ENCODE data around the gene TRIM56. TPM values are rescaled to one million over a fixed set of nuclear protein-coding genes. Genes with fewer than 3 reads are reported as not detected.

Gene TRIM56
- total and polyA plus RNA-seq, 9 of the 15 experiments (the other 6 are each of a cell fraction or from before 2014, with no cell fraction given): 2.0 to 29.7 (median 11.6) TPM

DNA sequence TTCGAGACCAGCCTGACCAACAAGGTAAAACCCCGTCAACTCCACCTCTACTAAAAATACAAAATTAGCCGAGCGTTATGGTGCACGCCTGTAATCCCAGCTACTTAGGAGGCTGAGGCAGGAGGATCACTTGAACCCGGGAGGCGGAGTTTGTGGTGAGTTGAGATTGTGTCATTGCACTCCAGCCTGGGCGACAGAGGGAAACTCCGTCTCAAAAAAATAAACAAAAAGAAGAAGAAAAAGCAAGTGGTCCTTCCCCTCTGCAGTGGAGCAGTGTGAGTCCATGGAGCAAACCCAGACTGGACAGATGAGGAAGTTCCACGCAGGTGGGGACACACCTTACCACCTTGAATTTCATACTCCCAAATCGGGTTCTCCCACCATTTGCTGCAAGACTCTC is 28.6 kb downstream of the TRIM56 start (continued):
- TF ChIP-seq, protein P1, sequence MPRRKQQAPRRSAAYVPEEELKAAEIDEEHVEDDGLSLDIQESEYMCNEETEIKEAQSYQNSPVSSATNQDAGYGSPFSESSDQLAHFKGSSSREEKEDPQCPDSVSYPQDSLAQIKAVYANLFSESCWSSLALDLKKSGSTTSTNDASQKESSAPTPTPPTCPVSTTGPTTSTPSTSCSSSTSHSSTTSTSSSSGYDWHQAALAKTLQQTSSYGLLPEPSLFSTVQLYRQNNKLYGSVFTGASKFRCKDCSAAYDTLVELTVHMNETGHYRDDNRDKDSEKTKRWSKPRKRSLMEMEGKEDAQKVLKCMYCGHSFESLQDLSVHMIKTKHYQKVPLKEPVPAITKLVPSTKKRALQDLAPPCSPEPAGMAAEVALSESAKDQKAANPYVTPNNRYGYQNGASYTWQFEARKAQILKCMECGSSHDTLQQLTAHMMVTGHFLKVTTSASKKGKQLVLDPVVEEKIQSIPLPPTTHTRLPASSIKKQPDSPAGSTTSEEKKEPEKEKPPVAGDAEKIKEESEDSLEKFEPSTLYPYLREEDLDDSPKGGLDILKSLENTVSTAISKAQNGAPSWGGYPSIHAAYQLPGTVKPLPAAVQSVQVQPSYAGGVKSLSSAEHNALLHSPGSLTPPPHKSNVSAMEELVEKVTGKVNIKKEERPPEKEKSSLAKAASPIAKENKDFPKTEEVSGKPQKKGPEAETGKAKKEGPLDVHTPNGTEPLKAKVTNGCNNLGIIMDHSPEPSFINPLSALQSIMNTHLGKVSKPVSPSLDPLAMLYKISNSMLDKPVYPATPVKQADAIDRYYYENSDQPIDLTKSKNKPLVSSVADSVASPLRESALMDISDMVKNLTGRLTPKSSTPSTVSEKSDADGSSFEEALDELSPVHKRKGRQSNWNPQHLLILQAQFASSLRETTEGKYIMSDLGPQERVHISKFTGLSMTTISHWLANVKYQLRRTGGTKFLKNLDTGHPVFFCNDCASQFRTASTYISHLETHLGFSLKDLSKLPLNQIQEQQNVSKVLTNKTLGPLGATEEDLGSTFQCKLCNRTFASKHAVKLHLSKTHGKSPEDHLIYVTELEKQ (CRISPR knock-in tag; IDR thresholded peaks at IDR 0.05): no peak
- TF ChIP-seq ESRRA (IDR thresholded peaks at IDR 0.05; ENCODE audit: borderline replicate concordance, low read depth): no peak
- TF ChIP-seq CBX1 (IDR thresholded peaks at IDR 0.05; ENCODE audit: low read depth): no peak
- no peak for TF ChIP-seq ESRRB (CRISPR knock-in tag; IDR thresholded peaks at IDR 0.05; ENCODE audit: borderline replicate concordance)
- TF ChIP-seq DACH1 (IDR thresholded peaks at IDR 0.05; ENCODE audit: partially characterized antibody): no peak
- TF ChIP-seq ZNF316 (IDR thresholded peaks at IDR 0.05): no peak
- TF ChIP-seq U2AF2 (optimal IDR thresholded peaks at IDR 0.05; ENCODE audit: low read depth, low read length): no peak

DNA sequence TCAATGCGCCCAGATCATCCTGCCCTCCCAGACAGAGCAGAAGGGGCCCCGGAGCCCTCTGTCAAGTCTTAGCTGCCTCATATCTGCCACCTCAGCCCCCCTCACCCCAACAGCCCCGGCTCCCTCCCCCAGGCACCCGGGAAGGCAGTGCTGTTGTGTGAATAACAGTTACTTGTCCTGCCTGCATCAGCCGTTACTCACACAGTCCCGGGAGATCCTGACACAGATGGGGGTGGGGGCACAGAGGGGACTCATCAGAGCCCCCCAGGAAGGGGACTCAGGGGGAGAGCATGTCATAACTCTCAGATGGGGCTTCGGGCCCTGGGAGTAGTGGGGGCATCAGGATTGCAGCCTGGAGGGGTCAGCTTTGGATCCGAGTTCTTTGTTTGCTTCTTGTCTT is 29.2 kb downstream of the TRIM56 start:
- FAIRE-seq (no peak), ATAC-seq (no peak), DNase-seq (ENCODE audit: extremely low read depth in 1 of 4, low spot score in 3 of 4) (no peak)
- intact Hi-C loops (cut with micrococcal nuclease): no loop called here
- H3K4me2 ChIP-seq (ENCODE audit: insufficient read depth, low read length): no peak overlapping the region
- no peak overlapping the region; the same call in 1 of the 2 replicates for H2AFZ ChIP-seq (ENCODE audit: low read depth, low read length)
- H3K79me2 ChIP-seq (ENCODE audit: control insufficient read depth, insufficient read depth, low read length): no peaks in the 10 kb centered on the region
- H3K4me1 ChIP-seq (replicated peaks in 1 of 2; ENCODE audit: control insufficient read depth in 2 of 2, insufficient read depth in 2 of 2, low read length in 2 of 2): peaks cover 0 to 12% of the 10 kb centered on the region in 2 experiments; a peak in 3 of 5 replicates
- peak overlapping the region in 1 of 2 experiments; percentile 28; a peak in 1 of 4 replicates for H3K9ac ChIP-seq (ENCODE audit: insufficient read depth in 1 of 2, low read depth in 2 of 2, low read length in 2 of 2)
- no peak overlapping the region for H3K27ac ChIP-seq (ENCODE audit: extremely low read depth, low read depth, low read length)
- H4K20me1 ChIP-seq (replicated peaks; ENCODE audit: control insufficient read depth, insufficient read depth, low read length): no peaks in the 10 kb centered on the region
- no peaks in the 10 kb centered on the region for H3K27me3 ChIP-seq (ENCODE audit: control insufficient read depth in 2 of 2, insufficient read depth in 2 of 2, low read length in 2 of 2)
- no peaks in the 10 kb centered on the region for H3K9me3 ChIP-seq (replicated peaks; ENCODE audit: control insufficient read depth, insufficient read depth, low read depth, low read length)
- ChIA-PET CTCF (ENCODE audit: low intra/inter-chr PET ratio) (no interaction called here), POLR2A (interaction anchor here (0.7 to 1.2 kb wide), 3 partner anchors 9 to 16 kb away, joined by 3 to 5 read pairs (median 3); no protein-coding TSS in a partner anchor)
- H3K9me1 ChIP-seq (ENCODE audit: control insufficient read depth, insufficient read depth, low read length): no peaks in the 10 kb centered on the region
- WGBS (ENCODE audit: insufficient coverage, low coverage, missing lambda C conversion rate): 41% methylated on average over 7 of the region's 8 CpGs
- no TSS peak for BruUV-seq (replicated peaks)
- H3K4me3 ChIP-seq: no peak overlapping the region
- in situ Hi-C loops (cut with MboI): no loop called here
- no peaks in the 10 kb centered on the region for H3K36me3 ChIP-seq (ENCODE audit: control insufficient read depth, insufficient read depth, low read length)
- TF ChIP-seq SMAD1 (IDR thresholded peaks at IDR 0.05; ENCODE audit: low read depth, low read length, partially characterized antibody): no peak
- no peak for TF ChIP-seq POLR2AphosphoS5 (IDR thresholded peaks at IDR 0.05; ENCODE audit: control insufficient read depth, insufficient read depth, low read depth, low read length)
- TF ChIP-seq BRD4 (IDR thresholded peaks at IDR 0.05): no peak
- TF ChIP-seq TEAD4 (IDR thresholded peaks at IDR 0.05; ENCODE audit: low read length): no peak
- no peak for TF ChIP-seq TEAD4 (CRISPR knock-in tag; IDR thresholded peaks at IDR 0.05; ENCODE audit: borderline replicate concordance)
- no peak for TF ChIP-seq PCBP2 (IDR thresholded peaks at IDR 0.05; ENCODE audit: low read depth, low read length, poor library complexity, severe bottlenecking)
- TF ChIP-seq, protein P2, sequence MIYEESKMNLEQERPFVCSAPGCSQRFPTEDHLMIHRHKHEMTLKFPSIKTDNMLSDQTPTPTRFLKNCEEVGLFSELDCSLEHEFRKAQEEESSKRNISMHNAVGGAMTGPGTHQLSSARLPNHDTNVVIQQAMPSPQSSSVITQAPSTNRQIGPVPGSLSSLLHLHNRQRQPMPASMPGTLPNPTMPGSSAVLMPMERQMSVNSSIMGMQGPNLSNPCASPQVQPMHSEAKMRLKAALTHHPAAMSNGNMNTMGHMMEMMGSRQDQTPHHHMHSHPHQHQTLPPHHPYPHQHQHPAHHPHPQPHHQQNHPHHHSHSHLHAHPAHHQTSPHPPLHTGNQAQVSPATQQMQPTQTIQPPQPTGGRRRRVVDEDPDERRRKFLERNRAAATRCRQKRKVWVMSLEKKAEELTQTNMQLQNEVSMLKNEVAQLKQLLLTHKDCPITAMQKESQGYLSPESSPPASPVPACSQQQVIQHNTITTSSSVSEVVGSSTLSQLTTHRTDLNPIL (CRISPR knock-in tag; IDR thresholded peaks at IDR 0.05): no peak
- no peak for TF ChIP-seq NCOA4 (IDR thresholded peaks at IDR 0.05; ENCODE audit: partially characterized antibody)
- no peak for TF ChIP-seq ZNF263 (CRISPR knock-in tag; IDR thresholded peaks at IDR 0.05; ENCODE audit: borderline replicate concordance)

Data from K562 (cell line).